NB4 (cell line): ENCODE results near the gene GALNT11.

Experiments used
- POLR2A ChIP-seq: IDR thresholded peaks from 2 replicates; pipeline ENCODE4 v1.6.1; 2011; ENCODE audit warnings: mild to moderate bottlenecking; ENCODE audit not compliant: insufficient read length; ENCODE audit errors: extremely low read depth
- TF ChIP-seq, protein P1 (sequence below): IDR thresholded peaks from one replicate; pipeline ENCODE4 v1.5.1; 2012; ENCODE audit warnings: low read depth, low read length
- TF ChIP-seq, protein P2 (sequence below): IDR thresholded peaks from 2 replicates; pipeline ENCODE4 v1.6.1; 2011; ENCODE audit warnings: low read depth, low read length

DNA sequence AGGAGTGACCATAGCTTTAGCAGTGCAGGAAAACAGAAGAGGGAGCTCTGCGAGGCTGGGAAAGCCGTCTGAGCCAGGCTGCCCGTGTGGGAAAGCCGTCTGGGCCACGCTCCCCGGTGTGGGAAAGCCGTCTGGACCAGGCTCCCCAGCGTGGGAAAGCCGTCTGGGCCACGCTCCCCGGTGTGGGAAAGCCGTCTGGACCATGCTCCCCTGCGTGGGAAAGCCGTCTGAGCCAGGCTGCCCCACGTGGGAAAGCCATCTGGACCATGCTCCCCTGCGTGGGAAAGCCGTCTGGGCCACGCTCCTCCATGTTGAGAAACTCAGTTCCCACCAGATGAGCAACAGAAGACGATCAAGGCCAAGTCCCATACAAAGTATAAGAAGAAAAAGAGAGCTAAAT lies 101.8 kb downstream of the GALNT11 start:
- TF ChIP-seq, protein P1, sequence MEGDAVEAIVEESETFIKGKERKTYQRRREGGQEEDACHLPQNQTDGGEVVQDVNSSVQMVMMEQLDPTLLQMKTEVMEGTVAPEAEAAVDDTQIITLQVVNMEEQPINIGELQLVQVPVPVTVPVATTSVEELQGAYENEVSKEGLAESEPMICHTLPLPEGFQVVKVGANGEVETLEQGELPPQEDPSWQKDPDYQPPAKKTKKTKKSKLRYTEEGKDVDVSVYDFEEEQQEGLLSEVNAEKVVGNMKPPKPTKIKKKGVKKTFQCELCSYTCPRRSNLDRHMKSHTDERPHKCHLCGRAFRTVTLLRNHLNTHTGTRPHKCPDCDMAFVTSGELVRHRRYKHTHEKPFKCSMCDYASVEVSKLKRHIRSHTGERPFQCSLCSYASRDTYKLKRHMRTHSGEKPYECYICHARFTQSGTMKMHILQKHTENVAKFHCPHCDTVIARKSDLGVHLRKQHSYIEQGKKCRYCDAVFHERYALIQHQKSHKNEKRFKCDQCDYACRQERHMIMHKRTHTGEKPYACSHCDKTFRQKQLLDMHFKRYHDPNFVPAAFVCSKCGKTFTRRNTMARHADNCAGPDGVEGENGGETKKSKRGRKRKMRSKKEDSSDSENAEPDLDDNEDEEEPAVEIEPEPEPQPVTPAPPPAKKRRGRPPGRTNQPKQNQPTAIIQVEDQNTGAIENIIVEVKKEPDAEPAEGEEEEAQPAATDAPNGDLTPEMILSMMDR, result no peak
- TF ChIP-seq POLR2A, result no peak
- TF ChIP-seq, protein P2, sequence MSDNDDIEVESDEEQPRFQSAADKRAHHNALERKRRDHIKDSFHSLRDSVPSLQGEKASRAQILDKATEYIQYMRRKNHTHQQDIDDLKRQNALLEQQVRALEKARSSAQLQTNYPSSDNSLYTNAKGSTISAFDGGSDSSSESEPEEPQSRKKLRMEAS, result no peak
